ENCODE results near the gene SOBP.

Gene SOBP

DNA sequence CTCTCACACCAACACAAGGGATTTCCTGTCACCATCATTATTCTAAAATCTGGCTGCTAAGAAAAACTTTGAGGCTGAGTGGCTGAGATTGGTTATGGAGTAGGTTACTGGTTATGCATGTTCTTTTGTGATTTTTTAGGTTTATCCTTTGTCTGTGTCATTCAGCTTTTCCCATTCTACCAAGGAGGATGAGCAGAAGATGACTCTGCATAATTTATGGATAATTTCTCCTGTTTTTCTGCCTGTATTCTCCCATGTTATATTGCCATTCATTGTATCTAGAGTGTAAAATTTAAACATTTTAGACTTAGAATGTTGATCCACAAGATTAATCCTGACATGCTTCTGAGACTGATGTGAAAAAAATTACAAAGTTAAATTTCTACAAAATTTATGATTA, 67.8 kb downstream of the SOBP start:
- no peak for DNase-seq (ENCODE audit: extremely low read depth, low read depth)
- no peak overlapping the region for H3K4me3 ChIP-seq (replicated peaks; ENCODE audit: low read depth, low read length)
- TF ChIP-seq, protein P1, sequence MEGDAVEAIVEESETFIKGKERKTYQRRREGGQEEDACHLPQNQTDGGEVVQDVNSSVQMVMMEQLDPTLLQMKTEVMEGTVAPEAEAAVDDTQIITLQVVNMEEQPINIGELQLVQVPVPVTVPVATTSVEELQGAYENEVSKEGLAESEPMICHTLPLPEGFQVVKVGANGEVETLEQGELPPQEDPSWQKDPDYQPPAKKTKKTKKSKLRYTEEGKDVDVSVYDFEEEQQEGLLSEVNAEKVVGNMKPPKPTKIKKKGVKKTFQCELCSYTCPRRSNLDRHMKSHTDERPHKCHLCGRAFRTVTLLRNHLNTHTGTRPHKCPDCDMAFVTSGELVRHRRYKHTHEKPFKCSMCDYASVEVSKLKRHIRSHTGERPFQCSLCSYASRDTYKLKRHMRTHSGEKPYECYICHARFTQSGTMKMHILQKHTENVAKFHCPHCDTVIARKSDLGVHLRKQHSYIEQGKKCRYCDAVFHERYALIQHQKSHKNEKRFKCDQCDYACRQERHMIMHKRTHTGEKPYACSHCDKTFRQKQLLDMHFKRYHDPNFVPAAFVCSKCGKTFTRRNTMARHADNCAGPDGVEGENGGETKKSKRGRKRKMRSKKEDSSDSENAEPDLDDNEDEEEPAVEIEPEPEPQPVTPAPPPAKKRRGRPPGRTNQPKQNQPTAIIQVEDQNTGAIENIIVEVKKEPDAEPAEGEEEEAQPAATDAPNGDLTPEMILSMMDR (IDR thresholded peaks at IDR 0.05; ENCODE audit: low read depth, low read length, missing control alignments): no peak

DNA sequence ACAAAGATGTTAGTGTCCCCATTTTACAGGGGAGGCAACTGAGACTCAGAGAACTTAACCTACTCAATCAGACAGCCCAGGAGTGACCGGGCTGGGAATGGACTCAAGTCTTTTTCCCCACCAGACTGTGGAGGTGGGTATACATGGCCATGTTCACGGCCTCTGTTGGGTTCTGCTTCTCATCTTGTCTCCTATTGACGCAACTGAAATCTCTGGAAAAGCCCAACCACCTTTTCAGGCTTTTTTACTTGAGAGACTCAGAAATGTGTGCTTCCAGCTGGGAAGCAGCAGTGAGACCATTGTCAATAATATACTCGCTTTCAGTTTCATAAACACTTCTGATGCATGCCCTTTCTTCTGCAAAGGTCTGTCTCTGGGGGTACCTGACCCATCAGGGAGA, 70.7 kb downstream of the SOBP start:
- DNase-seq (ENCODE audit: extremely low read depth, low read depth): no peak
- TF ChIP-seq, protein P1 (IDR thresholded peaks at IDR 0.05; ENCODE audit: low read depth, low read length, missing control alignments): no peak
- H3K4me3 ChIP-seq (replicated peaks; ENCODE audit: low read depth, low read length): no peak overlapping the region

DNA sequence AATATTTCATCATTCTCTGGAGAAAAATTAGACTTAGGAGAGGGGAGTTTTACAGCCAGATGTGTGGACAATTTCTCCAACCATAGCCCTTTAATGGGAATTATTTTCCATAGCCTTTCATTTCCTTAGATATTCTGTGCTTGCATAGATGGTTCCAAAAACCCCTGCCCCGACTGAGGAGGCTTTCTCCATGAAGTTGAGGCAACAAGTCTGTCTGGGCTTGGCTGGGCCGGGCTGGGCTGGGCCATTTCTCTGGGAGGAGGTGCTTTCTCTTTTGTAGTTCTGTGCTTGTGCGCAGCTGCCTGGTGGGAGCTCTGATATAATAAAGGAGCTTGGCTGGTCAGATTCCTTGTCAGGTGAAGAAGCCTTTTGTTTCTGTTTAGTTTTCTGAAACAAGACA, 71.4 kb downstream of the SOBP start:
- TF ChIP-seq, protein P1 (IDR thresholded peaks at IDR 0.05; ENCODE audit: low read depth, low read length, missing control alignments): no peak
- H3K4me3 ChIP-seq (replicated peaks; ENCODE audit: low read depth, low read length): no peak overlapping the region
- DNase-seq (ENCODE audit: extremely low read depth, low read depth): no peak

DNA sequence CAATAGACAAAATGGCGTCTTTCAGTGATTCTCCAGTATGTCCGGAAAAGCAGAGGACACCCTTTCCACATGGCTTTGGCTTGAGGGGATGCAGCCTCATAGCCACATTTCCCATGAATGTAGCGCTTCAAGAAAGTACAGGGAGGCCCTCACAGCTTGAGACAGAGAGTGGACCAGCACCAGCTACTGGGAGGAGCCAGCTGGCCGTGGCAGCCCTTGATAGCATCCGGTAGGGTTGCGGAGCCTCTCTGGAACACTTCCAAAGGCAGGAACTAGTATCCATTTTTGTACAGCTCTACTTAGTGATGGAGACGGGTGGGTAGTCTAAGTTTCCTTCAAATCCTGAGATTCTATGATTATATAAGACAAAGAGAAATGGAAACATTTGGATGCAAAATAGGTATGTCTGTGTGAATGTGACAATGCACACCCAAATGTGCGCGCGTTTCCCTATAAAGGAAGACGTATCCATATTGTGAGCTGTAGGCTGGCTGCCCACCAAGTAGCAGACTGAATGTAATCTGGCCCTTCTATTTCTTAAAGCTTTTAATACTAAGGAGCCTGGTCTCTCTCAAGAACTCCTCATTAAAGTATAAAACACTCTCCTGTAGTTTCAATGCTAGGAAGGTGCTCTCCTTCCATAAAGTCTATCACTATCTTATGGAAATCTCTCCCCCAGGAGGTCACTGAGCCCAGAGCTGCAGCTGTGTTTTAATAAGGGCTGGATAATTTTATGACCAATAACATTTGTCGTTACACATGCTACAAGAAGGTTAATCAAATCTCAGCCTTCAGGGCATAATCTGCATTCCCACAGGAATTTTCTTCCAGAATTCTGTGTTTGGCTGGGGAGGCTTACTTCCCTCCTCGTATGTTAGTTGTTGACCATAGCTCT, 74.0 kb downstream of the SOBP start:
- TF ChIP-seq, protein P1 (IDR thresholded peaks at IDR 0.05; ENCODE audit: low read depth, low read length, missing control alignments): no peak
- DNase-seq (ENCODE audit: extremely low read depth, low read depth): no peak

DNA sequence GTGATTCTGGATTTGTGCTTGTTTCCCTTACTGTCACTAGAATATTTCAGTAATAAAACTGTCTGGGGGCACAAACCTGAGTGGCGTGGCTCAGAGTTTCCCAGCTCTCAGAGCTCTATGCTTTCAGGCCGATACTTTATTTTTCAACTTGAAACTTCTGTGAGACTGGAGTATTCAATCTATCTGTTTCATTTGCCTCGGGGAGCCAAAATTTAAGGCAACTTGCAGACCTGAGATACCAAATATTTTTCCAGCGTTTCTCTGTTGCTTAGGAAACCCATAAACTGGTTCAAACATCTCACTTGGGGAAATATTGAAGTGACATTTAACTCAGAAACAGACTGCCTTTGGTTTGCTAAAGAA, 74.7 kb downstream of the SOBP start:
- no peak for DNase-seq (ENCODE audit: extremely low read depth, low read depth)
- H3K4me3 ChIP-seq (replicated peaks; ENCODE audit: low read depth, low read length): no peak overlapping the region
- TF ChIP-seq, protein P1 (IDR thresholded peaks at IDR 0.05; ENCODE audit: low read depth, low read length, missing control alignments): no peak

More for the DNA sequence above, 74.0 kb downstream of the SOBP start:
- no peak overlapping the region for H3K4me3 ChIP-seq (replicated peaks; ENCODE audit: low read depth, low read length)

DNA sequence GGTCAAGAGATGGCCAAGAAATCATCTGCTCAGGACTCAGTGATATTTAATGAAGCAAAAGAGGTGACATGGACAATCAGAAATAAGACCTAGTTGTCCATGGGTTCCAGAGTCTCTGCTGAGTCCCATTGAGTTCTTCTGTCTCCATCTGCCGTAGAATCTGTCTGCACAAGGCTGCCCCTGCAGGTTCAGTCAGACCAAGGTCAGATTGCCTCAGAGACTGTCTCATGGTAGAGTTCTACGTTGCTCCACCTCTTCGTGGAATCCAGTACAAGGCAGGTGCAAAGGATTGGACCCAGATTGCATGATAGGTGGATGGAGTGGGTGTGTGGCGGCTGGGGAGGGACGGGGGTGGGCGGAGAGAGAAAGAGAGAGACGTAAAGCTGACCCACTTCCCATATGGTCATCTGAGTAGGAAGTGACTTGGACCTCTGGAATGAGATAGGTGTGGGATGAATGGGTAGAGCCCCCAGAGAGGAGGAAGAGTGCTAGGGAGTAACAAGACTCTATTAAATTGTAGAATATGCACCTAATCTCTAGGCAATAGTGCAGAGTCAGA, 75.3 kb downstream of the SOBP start:
- TF ChIP-seq, protein P1 (IDR thresholded peaks at IDR 0.05; ENCODE audit: low read depth, low read length, missing control alignments): no peak
- no peak for DNase-seq (ENCODE audit: extremely low read depth, low read depth)
- H3K4me3 ChIP-seq (replicated peaks; ENCODE audit: low read depth, low read length): no peak overlapping the region
